ENCODE measurements around the gene TBC1D1. TPM values are rescaled to one million over a fixed set of nuclear protein-coding genes. Genes with fewer than 3 reads are reported as not detected.

Gene TBC1D1
- total and polyA plus RNA-seq, 2 of the 8 experiments (the other 6 are each of a cell fraction or from before 2014, with no cell fraction given), result 96.9 to 162 TPM

DNA sequence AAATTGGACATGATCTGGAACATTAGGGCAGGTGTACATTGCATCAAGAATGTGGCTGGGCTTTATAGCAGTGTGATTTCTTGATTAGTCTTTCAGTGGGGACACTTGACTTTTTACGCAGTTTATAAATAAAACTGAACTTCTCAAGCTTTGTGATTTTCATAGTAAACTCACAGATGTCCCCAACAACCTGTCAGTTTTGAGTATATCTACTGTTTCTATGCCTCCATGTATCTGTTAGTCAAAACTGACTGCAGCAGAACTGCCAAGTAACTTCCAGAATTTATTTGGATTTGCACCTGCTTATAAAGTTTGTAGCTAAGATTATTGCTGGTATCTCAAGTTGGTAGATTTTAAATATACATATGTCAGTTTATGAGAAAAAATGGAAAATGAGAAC lies 89.4 kb downstream of the TBC1D1 start (continued):
- no peak for TF ChIP-seq SAP30 (IDR thresholded peaks at IDR 0.05; ENCODE audit: insufficient read depth, insufficient replicate concordance, low read length)
- no peak for TF ChIP-seq RNF2 (IDR thresholded peaks at IDR 0.05; ENCODE audit: borderline replicate concordance, low read depth, low read length, missing control alignments, poor library complexity, severe bottlenecking)
